ENCODE measurements around the gene PARD3. TPM values are rescaled to one million over a fixed set of nuclear protein-coding genes. Genes with fewer than 3 reads are reported as not detected.
"Not testable (repeated sequence)": the region's sequence is repeated elsewhere in the genome, so short reads cannot be mapped to it uniquely, and the experiment has no call there.

Gene PARD3
- total RNA-seq, 2 donors from 2014 or later: 32.0 to 61.9 TPM

DNA sequence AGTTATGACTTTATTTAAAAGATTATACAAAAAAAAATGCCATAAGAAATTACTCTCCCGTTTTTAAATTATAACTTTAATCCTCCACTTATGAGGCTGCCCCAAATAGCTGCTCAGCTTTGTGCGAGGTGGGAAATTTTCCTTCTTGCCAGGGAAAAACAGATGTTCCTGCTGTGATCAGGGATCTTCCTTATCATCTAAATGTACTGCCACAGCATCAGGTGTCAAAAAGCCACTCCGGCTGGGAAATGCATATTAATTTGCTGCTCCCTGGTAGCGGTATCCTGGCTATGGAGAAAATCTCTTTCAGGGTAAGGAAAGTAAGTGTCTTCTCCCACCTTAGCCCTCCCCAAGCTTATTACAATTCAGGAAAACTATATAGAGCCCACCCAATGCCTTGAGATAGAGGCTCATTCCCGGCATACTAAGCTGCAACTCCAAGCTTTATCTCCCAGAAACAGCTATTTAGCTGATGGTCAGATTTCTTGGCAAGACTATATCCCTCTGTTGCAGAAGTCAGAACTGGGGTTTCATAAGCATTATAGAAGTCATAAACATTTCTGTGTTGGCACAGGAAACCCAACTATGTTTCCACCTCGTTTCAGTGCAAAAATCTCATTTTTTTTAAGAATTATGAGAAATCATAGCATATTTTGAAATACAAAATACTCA lies 360.4 kb downstream of the PARD3 start:
- Histone ChIP-seq H3K9me3 (no peaks in the 10 kb centered on the region), H3K36me3 (no peaks in the 10 kb centered on the region), H3K4me1 (replicated peaks) (no peaks in the 10 kb centered on the region), H3K27me3 (replicated peaks; ENCODE audit: insufficient read depth) (no peaks in the 10 kb centered on the region), H3K4me3 (no peak overlapping the region), H3K27ac (no peak overlapping the region)
- DNase-seq (ENCODE audit: low spot score): no peak
- intact Hi-C loops (cut with DNase I): no loop called here
- 87% methylated on average over 6 of the region's 6 CpGs for WGBS
- TF ChIP-seq POLR2AphosphoS5 (IDR thresholded peaks at IDR 0.05) (no peak), POLR2A (IDR thresholded peaks at IDR 0.05) (no peak), CTCF (IDR thresholded peaks at IDR 0.05) (no peak)

- 88% methylated on average over 2 of the region's 2 CpGs for WGBS
- no peak for TF ChIP-seq CTCF (IDR thresholded peaks at IDR 0.05)
- TF ChIP-seq POLR2A (IDR thresholded peaks at IDR 0.05): no peak
- no peak for TF ChIP-seq POLR2AphosphoS5 (IDR thresholded peaks at IDR 0.05)
- Histone ChIP-seq H3K9me3 (no peaks in the 10 kb centered on the region), H3K36me3 (no peaks in the 10 kb centered on the region), H3K4me3 (no peak overlapping the region), H3K27me3 (replicated peaks; ENCODE audit: insufficient read depth) (no peaks in the 10 kb centered on the region), H3K27ac (no peak overlapping the region), H3K4me1 (replicated peaks) (no peaks in the 10 kb centered on the region)
- intact Hi-C loops (cut with DNase I): no loop called here
- DNase-seq (ENCODE audit: low spot score): no peak
These were observed 365.3 kb downstream of the PARD3 start for GRCh38 chr10:34449836-34450235.

GRCh38 chr10:34446049-34446448 lies 369.0 kb downstream of the PARD3 start:
- Histone ChIP-seq H3K27me3 (replicated peaks; ENCODE audit: insufficient read depth) (no peaks in the 10 kb centered on the region), H3K9me3 (no peaks in the 10 kb centered on the region), H3K36me3 (no peaks in the 10 kb centered on the region), H3K4me3 (no peak overlapping the region), H3K27ac (no peak overlapping the region), H3K4me1 (replicated peaks) (no peaks in the 10 kb centered on the region)
- TF ChIP-seq POLR2AphosphoS5 (IDR thresholded peaks at IDR 0.05): no peak
- no peak for TF ChIP-seq CTCF (IDR thresholded peaks at IDR 0.05)
- TF ChIP-seq POLR2A (IDR thresholded peaks at IDR 0.05): no peak
- 89% methylated on average over 3 of the region's 3 CpGs for WGBS
- intact Hi-C loops (cut with DNase I): no loop called here
- DNase-seq (ENCODE audit: low spot score): no peak

GRCh38 chr10:34444223-34445183 lies 370.6 kb downstream of the PARD3 start:
- Histone ChIP-seq H3K27ac (no peak overlapping the region), H3K4me3 (no peak overlapping the region), H3K27me3 (replicated peaks; ENCODE audit: insufficient read depth) (no peaks in the 10 kb centered on the region), H3K36me3 (no peaks in the 10 kb centered on the region), H3K4me1 (replicated peaks) (no peaks in the 10 kb centered on the region), H3K9me3 (no peaks in the 10 kb centered on the region)
- intact Hi-C loops (cut with DNase I): no loop called here
- 68% methylated on average over 4 of the region's 4 CpGs for WGBS
- TF ChIP-seq POLR2AphosphoS5 (IDR thresholded peaks at IDR 0.05) (no peak), CTCF (IDR thresholded peaks at IDR 0.05) (no peak), POLR2A (IDR thresholded peaks at IDR 0.05) (no peak)
- DNase-seq (ENCODE audit: low spot score): no peak

DNA sequence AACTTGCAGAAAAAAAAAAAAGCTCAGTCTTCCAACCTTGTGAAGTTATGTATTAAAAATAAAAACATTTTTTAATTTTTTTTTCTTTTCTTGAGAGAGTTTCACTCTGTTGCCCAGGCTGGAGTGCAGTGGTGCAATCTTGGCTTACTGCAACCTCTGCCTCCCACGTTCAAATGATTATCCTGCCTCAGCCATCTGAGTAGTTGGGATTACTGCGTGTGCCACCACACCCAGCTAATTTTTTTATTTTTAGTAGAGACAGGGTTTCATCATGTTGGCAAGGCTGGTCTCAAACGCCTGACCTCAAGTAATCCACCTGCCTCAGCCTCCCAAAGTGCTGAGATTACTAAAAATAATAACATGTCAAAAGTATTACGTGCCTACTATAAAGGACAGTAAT lies 375.7 kb downstream of the PARD3 start:
- intact Hi-C loops (cut with DNase I); DNase-seq (ENCODE audit: low spot score); H3K9me3 ChIP-seq; H3K27me3 ChIP-seq (replicated peaks; ENCODE audit: insufficient read depth); H3K4me3 ChIP-seq; H3K36me3 ChIP-seq; H3K4me1 ChIP-seq (replicated peaks); H3K27ac ChIP-seq: not testable (repeated sequence)
- WGBS: 83% methylated on average over 4 of the region's 4 CpGs
